Mucosa of rectum (tissue), 2 donors: Measurements from ENCODE around the gene MAMDC4.

Experiments used
- H3K27ac ChIP-seq, 2 donors: one replicate each; pipeline ENCODE4 v1.7.0; 2013; ENCODE audit warnings: inconsistent platforms in 2 of 2, low read depth in 2 of 2, low read length in 2 of 2
- H3K27me3 ChIP-seq, 2 donors: one replicate each; pipeline ENCODE4 v1.7.0; 2013; ENCODE audit warnings: low read length in 2 of 2; ENCODE audit not compliant: control insufficient read depth in 2 of 2, insufficient read depth in 2 of 2
- H3K36me3 ChIP-seq, 2 donors: one replicate each; pipeline ENCODE4 v1.7.0; 2013; ENCODE audit warnings: low read length in 2 of 2; ENCODE audit not compliant: control insufficient read depth in 2 of 2, insufficient read depth in 2 of 2
- H3K4me1 ChIP-seq, 2 donors: one replicate each; pipeline ENCODE4 v1.7.0; 2013; ENCODE audit warnings: low read length in 2 of 2, mild to moderate bottlenecking in 1 of 2; ENCODE audit not compliant: control insufficient read depth in 2 of 2, insufficient read depth in 2 of 2
- H3K4me3 ChIP-seq, 2 donors: one replicate each; pipeline ENCODE4 v1.7.0; 2013; ENCODE audit warnings: low read length in 2 of 2
- H3K9ac ChIP-seq, 2 donors: one replicate each; pipeline ENCODE4 v1.7.0; 2013; ENCODE audit warnings: low read length in 2 of 2, low read depth in 1 of 2, mild to moderate bottlenecking in 1 of 2
- H3K9me3 ChIP-seq, 2 donors: one replicate each; pipeline ENCODE4 v1.7.0; 2013; ENCODE audit warnings: low read length in 2 of 2; ENCODE audit not compliant: control insufficient read depth in 2 of 2
- donor health status: healthy.
- donor health status: Normal muscosa, but diverticular disease.

The MAMDC4 gene

GRCh38 chr9:136906266-136906665 lies 54.1 kb downstream of the MAMDC4 start:
- peaks cover 25 to 37% of the 10 kb centered on the region in 2 donors for H3K36me3 ChIP-seq
- no peak overlapping the region for H3K9ac ChIP-seq
- no peaks in the 10 kb centered on the region for H3K9me3 ChIP-seq
- no peak overlapping the region for H3K4me3 ChIP-seq
- no peak overlapping the region for H3K27ac ChIP-seq
- H3K27me3 ChIP-seq = no peaks in the 10 kb centered on the region
- peaks cover 22 to 23% of the 10 kb centered on the region in 2 donors for H3K4me1 ChIP-seq

DNA sequence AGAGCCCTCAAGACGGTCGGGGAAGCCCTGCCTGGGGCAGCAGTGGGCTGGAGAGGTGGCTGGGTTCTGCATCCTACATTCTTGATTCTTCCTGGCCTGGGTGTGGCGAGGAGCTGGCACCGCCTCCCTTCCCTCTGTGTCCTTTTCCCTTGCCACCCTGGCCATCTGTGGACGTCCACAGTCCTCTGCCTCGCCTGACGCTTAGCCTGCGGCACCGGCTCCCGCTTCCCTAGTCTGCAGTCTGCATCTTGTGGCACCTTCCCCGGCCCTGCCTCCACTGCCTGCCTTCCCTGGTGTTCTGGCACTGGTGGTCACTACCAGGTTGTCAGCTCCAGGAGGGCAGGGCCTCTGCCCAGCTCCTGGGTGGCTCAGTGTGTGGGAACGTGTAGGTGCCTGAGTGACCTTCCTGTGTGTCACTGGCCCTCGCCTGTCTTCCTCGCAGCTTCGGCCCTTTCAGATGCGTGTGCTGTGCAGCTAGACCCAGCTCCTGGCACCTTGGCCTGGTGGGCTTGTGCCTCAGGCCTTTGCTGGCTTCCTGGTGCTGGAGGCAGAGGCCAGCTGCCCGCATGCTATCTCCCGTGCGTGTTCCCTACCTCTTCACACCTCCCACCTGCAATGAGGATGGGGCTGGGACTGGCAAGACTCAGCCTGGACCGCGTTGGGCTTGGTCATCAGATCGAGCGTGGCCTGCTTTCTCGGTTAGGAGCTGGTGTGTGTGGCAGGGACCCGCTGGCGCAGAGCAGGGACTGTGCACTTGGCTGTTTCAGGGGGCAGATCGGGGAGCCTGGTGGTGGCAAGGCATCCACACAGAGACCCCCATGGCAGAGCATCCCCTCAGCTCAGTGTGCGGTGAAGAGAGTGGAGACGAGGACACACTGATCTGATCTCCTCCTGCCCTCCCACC lies 55.1 kb downstream of the MAMDC4 start:
- Histone ChIP-seq H3K27me3 (no peaks in the 10 kb centered on the region), H3K27ac (no peak overlapping the region), H3K4me3 (no peak overlapping the region), H3K9ac (no peak overlapping the region), H3K36me3 (peaks cover 25 to 37% of the 10 kb centered on the region in 2 donors), H3K4me1 (peaks cover 12 to 13% of the 10 kb centered on the region in 2 donors), H3K9me3 (no peaks in the 10 kb centered on the region)
